HepG2 (cell line): ENCODE data around the gene AP4M1. TPM values are rescaled to one million over a fixed set of nuclear protein-coding genes. Genes with fewer than 3 reads are reported as not detected.

ENCODE experiments used
- DMAP1 ChIP-seq: IDR thresholded peaks from 2 replicates; pipeline ENCODE4 v1.6.1; 2016
- GMEB2 ChIP-seq: IDR thresholded peaks from 2 replicates; pipeline ENCODE4 v1.6.1; 2016; ENCODE audit warnings: missing biosample characterization, missing genetic modification reagents, low read depth
- JUN ChIP-seq: sonication (generic); formaldehyde crosslinking; IDR thresholded peaks from 2 replicates; pipeline ENCODE4 v1.4.0; 2020; ENCODE audit warnings: mild to moderate bottlenecking, missing genetic modification reagents
- RARA ChIP-seq: IDR thresholded peaks from 2 replicates; pipeline ENCODE4 v1.6.1; 2016; ENCODE audit warnings: missing genetic modification reagents, missing compliant biosample characterization
- TCF12 ChIP-seq, 2 experiments: fragments of 450-650 bp in 1 of 2; sonication (generic) in 1 of 2; formaldehyde crosslinking in 1 of 2; IDR thresholded peaks; 2 replicates each; pipeline versions ENCODE4 v1.6.1 to v1.8.0; 2017 to 2022; ENCODE audit warnings: antibody characterized with exemption in 1 of 2, mild to moderate bottlenecking in 1 of 2, missing genetic modification reagents in 1 of 2, moderate library complexity in 1 of 2
- ZNF589 ChIP-seq: sonication (generic); formaldehyde crosslinking; conservative IDR thresholded peaks from 2 replicates; pipeline ENCODE4 v1.8.0; 2022; ENCODE audit warnings: mild to moderate bottlenecking, moderate library complexity, missing genetic modification reagents
- ZZZ3 ChIP-seq: sonication (generic); formaldehyde crosslinking; IDR thresholded peaks from 2 replicates; pipeline ENCODE4 v1.4.0; 2020; ENCODE audit warnings: missing genetic modification reagents, mild to moderate bottlenecking, borderline replicate concordance
- polyA plus RNA-seq, 8 experiments: library from polyadenylated mRNA; depleted of rRNA in 3 of 8; stranded (reverse) in 7 of 8; unstranded in 1 of 8; fragments of >200 nt; fragmentation: Illumina TruSeq in 4 of 8; extraction: Trizol in 4 of 8; gene quantifications; 2 replicates each; pipeline versions ENCODE4 v1.2.1 to v1.2.3, GENCODE V29; 2011 to 2016; ENCODE audit warnings: low read depth in 4 of 8, missing spikeins in 1 of 8, mixed read lengths in 1 of 8; ENCODE audit not compliant: insufficient read depth in 1 of 8
- total RNA-seq, 5 experiments: library from RNA; depleted of rRNA; stranded (reverse); fragments of >200 nt; fragmentation: Illumina TruSeq; extraction: Trizol; gene quantifications; 2 replicates each; pipeline ENCODE4 v1.2.3, GENCODE V29; 2016; ENCODE audit warnings: low read depth in 1 of 5
- TF ChIP-seq, protein P1 (sequence below): sonication (generic); formaldehyde crosslinking; conservative IDR thresholded peaks from 2 replicates; pipeline ENCODE4 v1.4.0; 2020; ENCODE audit warnings: missing genetic modification reagents

Gene AP4M1
- total and polyA plus RNA-seq, 2 of the 13 experiments (the other 11 are each of a cell fraction or from before 2014, with no cell fraction given) = 6.3 to 9.7 TPM

DNA sequence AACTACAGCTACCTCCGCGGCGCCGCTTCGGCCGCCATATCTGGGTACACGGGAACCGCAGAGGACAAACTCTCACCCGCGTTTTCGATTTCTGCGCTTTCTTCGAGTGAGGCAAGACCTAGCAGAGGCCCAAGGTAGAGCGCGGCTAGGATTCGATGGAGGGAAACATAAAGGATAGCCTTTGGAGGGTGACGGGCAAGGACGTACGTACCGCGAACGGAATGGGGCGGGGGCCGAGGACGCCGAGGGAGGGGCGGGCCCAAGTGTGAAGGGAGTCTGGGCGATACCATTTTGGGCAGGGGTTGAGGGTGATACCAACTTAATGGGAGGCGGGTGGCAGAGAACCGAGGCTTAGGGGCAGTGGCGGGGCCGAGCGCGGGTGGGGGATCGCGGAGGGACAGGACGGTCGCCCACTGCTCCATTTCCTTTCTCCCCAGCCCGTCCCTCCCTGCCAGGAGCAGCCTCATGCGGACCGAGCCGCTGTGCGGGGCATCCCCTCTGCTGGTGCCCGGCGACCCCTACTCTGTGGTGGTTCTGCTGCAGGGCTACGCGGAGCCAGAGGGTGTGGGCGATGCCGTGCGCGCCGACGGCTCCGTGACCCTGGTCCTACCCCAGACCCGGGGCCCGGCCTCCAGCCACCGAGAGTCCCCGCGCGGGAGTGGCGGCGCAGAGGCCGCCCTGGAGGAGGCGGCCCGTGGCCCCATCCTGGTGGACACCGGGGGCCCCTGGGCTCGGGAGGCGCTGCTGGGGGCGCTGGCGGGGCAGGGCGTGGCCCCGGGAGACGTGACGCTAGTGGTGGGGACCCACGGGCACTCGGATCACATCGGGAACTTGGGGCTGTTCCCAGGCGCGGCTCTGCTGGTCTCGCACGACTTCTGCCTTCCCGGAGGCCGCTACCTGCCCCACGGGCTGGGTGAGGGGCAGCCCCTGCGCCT, 25.8 kb downstream of the AP4M1 start, which contains the start of gene MBLAC1 (continued):
- TF ChIP-seq JUN (CRISPR knock-in tag) = 0 out of 2 replicates have a peak, but pooled peaks have one; percentile 5
- peak; percentile 66; the same call in 1 of the 2 replicates for TF ChIP-seq GMEB2 (CRISPR knock-in tag)
- no peak for TF ChIP-seq TCF12 (IDR thresholded peaks at IDR 0.05)
- 0 out of 2 replicates have a peak, but pooled peaks have one; percentile 30 for TF ChIP-seq TCF12 (CRISPR knock-in tag; IDR thresholded peaks at IDR 0.05)
- TF ChIP-seq ZNF589 (CRISPR knock-in tag) = peak; percentile 81; the same call in 1 of the 2 replicates
- peak; percentile 51; the same call in 1 of the 2 replicates for TF ChIP-seq DMAP1 (CRISPR knock-in tag)
- TF ChIP-seq, protein P1, sequence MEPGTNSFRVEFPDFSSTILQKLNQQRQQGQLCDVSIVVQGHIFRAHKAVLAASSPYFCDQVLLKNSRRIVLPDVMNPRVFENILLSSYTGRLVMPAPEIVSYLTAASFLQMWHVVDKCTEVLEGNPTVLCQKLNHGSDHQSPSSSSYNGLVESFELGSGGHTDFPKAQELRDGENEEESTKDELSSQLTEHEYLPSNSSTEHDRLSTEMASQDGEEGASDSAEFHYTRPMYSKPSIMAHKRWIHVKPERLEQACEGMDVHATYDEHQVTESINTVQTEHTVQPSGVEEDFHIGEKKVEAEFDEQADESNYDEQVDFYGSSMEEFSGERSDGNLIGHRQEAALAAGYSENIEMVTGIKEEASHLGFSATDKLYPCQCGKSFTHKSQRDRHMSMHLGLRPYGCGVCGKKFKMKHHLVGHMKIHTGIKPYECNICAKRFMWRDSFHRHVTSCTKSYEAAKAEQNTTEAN (CRISPR knock-in tag) = peak; percentile 59; the same call in 1 of the 2 replicates
- 0 out of 2 replicates have a peak, but pooled peaks have one; percentile 6 for TF ChIP-seq RARA (CRISPR knock-in tag)
- TF ChIP-seq ZZZ3 (CRISPR knock-in tag) = no peak
